ENCODE measurements around the gene MLF1.

DNA sequence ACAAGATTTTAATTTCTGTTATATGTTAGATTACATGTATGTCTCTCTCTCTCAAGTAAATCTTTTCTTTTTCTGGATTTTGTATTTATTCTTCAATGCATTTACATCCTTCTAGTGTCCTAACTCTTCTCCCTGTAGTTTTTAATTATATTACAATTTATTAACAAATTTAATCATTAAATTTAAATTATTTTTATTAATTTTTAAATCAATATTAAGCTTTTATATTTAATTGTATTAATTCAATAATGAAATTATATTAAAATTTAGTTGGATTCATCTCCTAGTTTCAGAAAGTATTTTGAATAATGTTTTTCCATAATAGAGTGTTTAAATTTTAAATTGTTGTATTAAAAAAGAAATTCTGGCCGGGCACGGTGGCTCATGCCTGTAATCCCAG lies 29.8 kb downstream of the MLF1 start:
- TF ChIP-seq CTCF (IDR thresholded peaks at IDR 0.05) (no peak), EZH2 (IDR thresholded peaks at IDR 0.05) (no peak)
